Measurements from ENCODE around the gene CTSW.

The CTSW gene

DNA sequence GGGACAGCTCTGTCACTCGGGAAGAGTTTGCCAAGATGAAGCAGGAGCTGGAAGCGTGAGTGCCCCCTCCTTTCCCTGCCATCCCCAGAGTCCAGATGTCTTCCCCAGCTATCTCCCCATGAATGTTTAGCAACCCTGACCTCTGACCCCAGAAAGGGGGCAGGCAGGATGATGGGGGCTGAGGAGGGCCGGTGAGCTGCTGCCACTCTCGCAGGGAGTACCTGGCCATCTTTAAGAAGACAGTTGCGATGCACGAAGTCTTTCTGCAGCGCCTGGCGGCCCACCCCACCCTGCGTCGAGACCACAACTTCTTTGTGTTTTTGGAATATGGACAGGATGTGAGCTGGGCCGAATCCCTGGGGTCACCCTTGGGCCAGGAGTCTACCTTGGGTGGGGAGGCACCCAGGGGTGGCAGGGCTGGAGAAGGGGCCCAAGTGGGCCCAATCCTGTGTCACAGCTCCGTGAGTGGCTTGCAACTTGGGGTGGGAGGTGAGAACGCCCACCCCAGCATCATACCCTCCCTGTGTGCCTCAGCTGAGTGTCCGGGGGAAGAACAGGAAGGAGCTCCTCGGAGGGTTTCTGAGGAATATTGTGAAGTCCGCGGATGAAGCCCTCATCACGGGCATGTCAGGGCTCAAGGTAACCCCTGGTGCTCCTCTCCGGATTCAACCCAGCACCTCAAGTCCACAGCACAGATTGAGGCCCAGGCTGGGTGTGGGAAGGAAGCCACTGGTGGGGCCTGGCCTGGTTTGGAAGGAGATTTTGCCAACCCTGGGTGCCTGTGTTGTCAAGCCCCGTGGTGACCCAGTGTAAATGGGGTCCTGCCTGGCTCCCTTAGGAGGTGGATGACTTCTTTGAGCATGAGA lies 29.2 kb upstream of the CTSW start:
- H3K4me1 ChIP-seq (ENCODE audit: control insufficient read depth, insufficient read depth, low read length) = peaks cover 60% of the 10 kb centered on the region
- no peak overlapping the region for H3K4me3 ChIP-seq (ENCODE audit: low read length)
- H3K9ac ChIP-seq (ENCODE audit: low read length) = no peak overlapping the region
- no peaks in the 10 kb centered on the region for H3K27me3 ChIP-seq (ENCODE audit: control insufficient read depth, insufficient read depth, low read length)
- peaks cover 5% of the 10 kb centered on the region for H3K9me3 ChIP-seq (ENCODE audit: control insufficient read depth, low read length)
- H3K36me3 ChIP-seq (ENCODE audit: control insufficient read depth, insufficient read depth, low read length) = peaks cover 42% of the 10 kb centered on the region

DNA sequence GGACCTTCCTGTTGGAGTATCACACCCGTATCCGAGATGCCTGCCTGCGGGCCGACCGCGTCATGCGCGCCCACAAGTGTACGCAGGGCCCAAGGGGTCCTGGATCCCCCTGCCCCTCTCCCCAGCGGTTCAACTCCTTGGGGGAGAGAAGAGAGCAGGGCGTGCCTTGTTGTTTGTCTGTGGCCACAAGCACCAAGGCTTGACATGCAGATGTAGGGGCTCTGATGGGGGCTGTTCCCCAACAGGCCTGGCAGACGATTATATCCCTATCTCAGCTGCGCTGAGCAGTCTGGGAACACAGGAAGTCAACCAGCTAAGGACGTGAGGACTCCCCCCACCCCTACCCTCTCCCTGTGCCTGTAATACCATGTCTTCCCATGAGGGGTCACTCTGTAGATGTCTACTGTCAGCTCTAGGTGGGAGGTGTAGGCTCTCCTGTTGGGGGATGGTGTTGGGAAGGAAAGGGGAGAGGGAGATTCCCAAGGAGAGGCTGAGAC lies 28.5 kb upstream of the CTSW start:
- no peaks in the 10 kb centered on the region for H3K27me3 ChIP-seq (ENCODE audit: control insufficient read depth, insufficient read depth, low read length)
- H3K9me3 ChIP-seq (ENCODE audit: control insufficient read depth, low read length) = peaks cover 5% of the 10 kb centered on the region
- H3K4me1 ChIP-seq (ENCODE audit: control insufficient read depth, insufficient read depth, low read length) = peaks cover 67% of the 10 kb centered on the region
- no peak overlapping the region for H3K4me3 ChIP-seq (ENCODE audit: low read length)
- no peak overlapping the region for H3K9ac ChIP-seq (ENCODE audit: low read length)
- peaks cover 49% of the 10 kb centered on the region for H3K36me3 ChIP-seq (ENCODE audit: control insufficient read depth, insufficient read depth, low read length)

DNA sequence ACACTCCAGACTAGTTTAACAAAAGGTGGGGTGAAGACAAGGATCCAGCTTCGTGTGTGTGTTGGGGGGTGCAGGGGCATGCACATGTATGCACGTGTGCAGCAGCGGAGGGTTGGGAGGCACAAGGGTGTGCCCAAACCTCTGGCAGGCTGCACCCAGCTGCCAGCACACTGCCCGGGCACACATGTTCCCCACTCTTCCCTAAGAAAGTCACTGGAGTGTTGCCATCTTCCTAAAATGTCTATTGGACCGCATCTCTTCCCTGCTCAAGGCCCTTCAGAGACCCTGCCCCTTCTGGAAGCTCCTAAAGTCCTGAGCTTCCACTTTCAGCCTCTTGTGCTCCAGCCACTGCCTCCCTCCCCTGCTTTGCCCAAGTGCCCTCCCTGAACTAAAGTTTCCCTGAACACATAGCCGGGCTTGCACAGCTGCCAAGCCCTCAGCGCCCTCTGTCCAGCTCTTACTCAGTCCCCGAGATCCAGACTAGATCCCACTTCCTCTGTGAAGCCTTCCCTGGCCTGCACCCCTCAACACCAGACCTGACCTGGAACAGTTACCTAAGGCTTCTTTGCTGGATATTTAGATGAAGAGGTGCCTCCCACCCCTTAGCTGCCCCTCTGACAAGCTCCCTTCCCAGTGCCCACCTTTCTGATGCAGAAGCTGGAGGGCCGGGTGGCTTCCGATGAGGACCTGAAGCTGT lies 27.7 kb upstream of the CTSW start:
- Histone ChIP-seq H3K9ac (ENCODE audit: low read length) (no peak overlapping the region), H3K27me3 (ENCODE audit: control insufficient read depth, insufficient read depth, low read length) (no peaks in the 10 kb centered on the region), H3K4me1 (ENCODE audit: control insufficient read depth, insufficient read depth, low read length) (peaks cover 72% of the 10 kb centered on the region), H3K4me3 (ENCODE audit: low read length) (no peak overlapping the region), H3K9me3 (ENCODE audit: control insufficient read depth, low read length) (peaks cover 5% of the 10 kb centered on the region), H3K36me3 (ENCODE audit: control insufficient read depth, insufficient read depth, low read length) (peaks cover 49% of the 10 kb centered on the region)

GRCh38 chr11:65852508-65853245 lies 27.0 kb upstream of the CTSW start:
- H3K9ac ChIP-seq (ENCODE audit: low read length) = no peak overlapping the region
- H3K9me3 ChIP-seq (ENCODE audit: control insufficient read depth, low read length) = peaks cover 5% of the 10 kb centered on the region
- H3K27me3 ChIP-seq (ENCODE audit: control insufficient read depth, insufficient read depth, low read length) = no peaks in the 10 kb centered on the region
- H3K4me1 ChIP-seq (ENCODE audit: control insufficient read depth, insufficient read depth, low read length) = peaks cover 72% of the 10 kb centered on the region
- peaks cover 49% of the 10 kb centered on the region for H3K36me3 ChIP-seq (ENCODE audit: control insufficient read depth, insufficient read depth, low read length)
- H3K4me3 ChIP-seq (ENCODE audit: low read length) = no peak overlapping the region

GRCh38 chr11:65853246-65853979 lies 26.2 kb upstream of the CTSW start:
- Histone ChIP-seq H3K27me3 (ENCODE audit: control insufficient read depth, insufficient read depth, low read length) (no peaks in the 10 kb centered on the region), H3K36me3 (ENCODE audit: control insufficient read depth, insufficient read depth, low read length) (peaks cover 49% of the 10 kb centered on the region), H3K9me3 (ENCODE audit: control insufficient read depth, low read length) (peaks cover 5% of the 10 kb centered on the region), H3K4me1 (ENCODE audit: control insufficient read depth, insufficient read depth, low read length) (peaks cover 72% of the 10 kb centered on the region), H3K9ac (ENCODE audit: low read length) (peak overlapping the region; percentile 27), H3K4me3 (ENCODE audit: low read length) (no peak overlapping the region)

- Histone ChIP-seq H3K9me3 (ENCODE audit: control insufficient read depth, low read length) (peaks cover 5% of the 10 kb centered on the region), H3K9ac (ENCODE audit: low read length) (peak overlapping the region; percentile 27), H3K4me1 (ENCODE audit: control insufficient read depth, insufficient read depth, low read length) (peaks cover 69% of the 10 kb centered on the region), H3K36me3 (ENCODE audit: control insufficient read depth, insufficient read depth, low read length) (peaks cover 49% of the 10 kb centered on the region), H3K4me3 (ENCODE audit: low read length) (no peak overlapping the region), H3K27me3 (ENCODE audit: control insufficient read depth, insufficient read depth, low read length) (no peaks in the 10 kb centered on the region)
Observed at GRCh38 chr11:65854161-65854592, 25.5 kb upstream of the CTSW start.

DNA sequence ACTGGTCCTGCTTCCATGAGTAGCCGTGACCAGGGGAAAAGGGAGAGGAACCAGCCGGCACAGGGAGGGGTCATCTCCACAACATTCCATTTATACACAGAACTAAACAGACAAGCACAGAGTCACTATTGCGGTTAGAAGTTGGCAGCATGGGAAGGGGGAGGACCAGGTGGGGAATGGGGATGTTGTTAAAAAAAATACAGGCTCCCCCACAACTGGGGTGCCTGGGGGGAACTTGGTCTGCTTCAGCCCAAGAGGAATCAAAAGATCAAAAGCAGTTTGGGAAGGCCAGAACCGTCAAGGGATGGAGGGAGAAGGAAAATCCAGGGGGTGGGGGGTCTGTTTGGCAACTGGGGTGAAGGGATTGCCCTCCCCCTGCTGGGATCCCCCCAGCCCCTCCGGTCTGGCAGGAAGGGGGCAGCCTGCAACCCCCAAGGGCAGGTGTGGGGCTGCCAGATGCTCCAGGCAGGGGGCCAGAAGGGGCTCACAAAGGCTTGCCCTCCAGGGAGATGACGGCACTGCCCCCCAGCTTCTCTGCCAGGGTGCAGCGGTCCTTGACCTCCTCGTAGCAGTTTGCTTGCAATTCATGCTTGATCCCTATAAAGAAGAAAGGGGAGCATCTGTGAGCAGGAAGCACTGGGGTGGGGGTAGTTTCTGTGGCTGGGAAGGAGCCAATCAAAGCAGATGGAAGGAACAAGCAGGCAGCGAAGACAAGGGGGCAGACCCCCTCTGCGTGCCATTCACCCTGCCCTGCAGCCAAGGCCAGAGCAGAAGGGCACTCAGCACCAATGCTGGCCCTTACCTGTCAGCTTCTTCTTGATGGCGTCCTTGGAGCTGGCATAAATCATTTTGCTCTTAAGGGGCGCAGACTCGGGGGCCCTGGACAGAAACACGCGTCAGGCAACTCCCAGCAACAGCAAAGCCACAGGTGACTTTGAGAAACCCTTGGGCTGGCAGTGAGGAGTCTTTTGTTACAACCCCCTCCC lies 24.5 kb upstream of the CTSW start:
- peaks cover 66% of the 10 kb centered on the region for H3K4me1 ChIP-seq (ENCODE audit: control insufficient read depth, insufficient read depth, low read length)
- H3K36me3 ChIP-seq (ENCODE audit: control insufficient read depth, insufficient read depth, low read length) = peaks cover 49% of the 10 kb centered on the region
- H3K27me3 ChIP-seq (ENCODE audit: control insufficient read depth, insufficient read depth, low read length) = no peaks in the 10 kb centered on the region
- H3K4me3 ChIP-seq (ENCODE audit: low read length) = no peak overlapping the region
- H3K9me3 ChIP-seq (ENCODE audit: control insufficient read depth, low read length) = peaks cover 5% of the 10 kb centered on the region
- peak overlapping the region; percentile 25 for H3K9ac ChIP-seq (ENCODE audit: low read length)

DNA sequence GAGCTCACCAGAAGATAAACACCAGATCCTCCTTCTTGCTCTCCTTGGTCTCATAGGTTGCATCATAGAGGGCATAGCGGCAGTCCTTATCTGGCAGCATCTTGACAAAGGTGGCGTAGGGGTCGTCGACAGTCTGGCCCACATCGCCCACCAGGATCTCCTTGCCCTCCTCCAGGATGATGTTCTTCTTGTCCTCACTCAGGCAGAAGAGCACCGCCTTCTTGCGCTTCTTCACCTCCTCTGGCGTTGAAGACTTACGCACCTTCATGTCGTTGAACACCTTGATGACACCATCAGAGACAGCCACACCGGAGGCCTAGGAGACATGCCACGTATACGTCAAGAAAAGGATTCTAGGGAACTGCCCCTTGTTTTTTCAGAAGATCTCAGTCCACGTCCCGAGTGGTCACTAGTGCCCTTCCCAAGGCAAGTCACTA lies 23.7 kb upstream of the CTSW start:
- peak overlapping the region; percentile 68 for H3K4me3 ChIP-seq (ENCODE audit: low read length)
- peaks cover 46% of the 10 kb centered on the region for H3K36me3 ChIP-seq (ENCODE audit: control insufficient read depth, insufficient read depth, low read length)

DNA sequence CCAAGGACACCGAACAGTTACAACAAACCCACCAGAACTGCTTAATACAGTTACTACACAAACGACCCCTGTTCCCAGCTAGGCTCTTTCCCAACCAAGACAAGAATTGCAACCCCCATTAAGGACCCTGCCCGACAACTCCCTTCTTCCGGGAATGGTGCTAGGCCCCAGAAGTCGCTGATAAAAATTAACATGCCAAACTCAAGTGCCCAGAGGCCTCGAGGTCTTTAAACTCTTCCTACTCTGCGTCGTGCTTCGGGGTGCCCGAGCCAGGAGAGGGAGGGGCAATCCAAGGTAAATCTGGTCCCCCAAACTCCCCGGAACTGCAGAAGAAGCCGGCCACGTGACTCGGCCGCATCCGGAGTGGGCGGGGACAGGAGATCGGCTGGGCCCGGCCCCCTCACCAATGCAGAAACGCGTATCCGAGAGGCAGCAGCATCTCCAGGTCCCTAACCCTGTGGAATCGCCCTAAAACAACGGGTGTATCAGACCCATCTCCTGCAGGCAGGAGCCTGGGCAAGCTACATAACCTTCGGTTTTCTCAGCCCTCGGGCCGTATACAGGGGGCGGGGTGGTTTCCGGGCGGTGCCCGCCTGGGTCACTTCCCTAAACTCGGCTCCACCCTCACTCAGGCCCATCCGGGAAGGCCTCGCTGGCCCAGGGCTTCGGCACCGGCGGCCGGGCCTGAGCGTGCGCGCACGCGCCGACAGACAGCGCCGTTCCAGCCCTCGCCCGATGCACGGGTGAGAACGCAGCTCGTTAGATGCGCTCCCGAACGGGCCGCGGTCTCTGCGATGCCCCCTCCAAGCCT lies 22.7 kb upstream of the CTSW start:
- no peaks in the 10 kb centered on the region for H3K9me3 ChIP-seq (ENCODE audit: control insufficient read depth, low read length)
- H3K4me1 ChIP-seq (ENCODE audit: control insufficient read depth, insufficient read depth, low read length) = peaks cover 60% of the 10 kb centered on the region
- peak overlapping the region; percentile 82 for H3K9ac ChIP-seq (ENCODE audit: low read length)
- peaks cover 37% of the 10 kb centered on the region for H3K36me3 ChIP-seq (ENCODE audit: control insufficient read depth, insufficient read depth, low read length)
- peak overlapping the region; percentile 68 for H3K4me3 ChIP-seq (ENCODE audit: low read length)
- H3K27me3 ChIP-seq (ENCODE audit: control insufficient read depth, insufficient read depth, low read length) = no peaks in the 10 kb centered on the region

More for the DNA sequence above, 23.7 kb upstream of the CTSW start:
- H3K4me1 ChIP-seq (ENCODE audit: control insufficient read depth, insufficient read depth, low read length) = peaks cover 62% of the 10 kb centered on the region
- peak overlapping the region; percentile 82 for H3K9ac ChIP-seq (ENCODE audit: low read length)
- H3K9me3 ChIP-seq (ENCODE audit: control insufficient read depth, low read length) = peaks cover 5% of the 10 kb centered on the region
- H3K27me3 ChIP-seq (ENCODE audit: control insufficient read depth, insufficient read depth, low read length) = no peaks in the 10 kb centered on the region

- Histone ChIP-seq H3K9me3 (ENCODE audit: control insufficient read depth, low read length) (no peaks in the 10 kb centered on the region), H3K36me3 (ENCODE audit: control insufficient read depth, insufficient read depth, low read length) (peaks cover 33% of the 10 kb centered on the region), H3K9ac (ENCODE audit: low read length) (peak overlapping the region; percentile 82), H3K4me3 (ENCODE audit: low read length) (peak overlapping the region; percentile 68), H3K4me1 (ENCODE audit: control insufficient read depth, insufficient read depth, low read length) (peaks cover 59% of the 10 kb centered on the region), H3K27me3 (ENCODE audit: control insufficient read depth, insufficient read depth, low read length) (no peaks in the 10 kb centered on the region)
Observed at GRCh38 chr11:65857500-65857852, 22.2 kb upstream of the CTSW start.
